Stimulated activated CD4-positive, alpha-beta T cell treated with anti-CD3 and anti-CD28 coated beads, Interleukin-2, amount 100 ng/mL, for 24 hours (primary cell): ENCODE results near the gene CBL.
A peak's percentile ranks its signal among the peaks of the same experiment; 100 is the strongest.

Source experiments
- DNase-seq, 2 donors: peaks; one replicate each; pipeline ENCODE4 v3.0.0-alpha.2; 2020

The CBL gene

DNA sequence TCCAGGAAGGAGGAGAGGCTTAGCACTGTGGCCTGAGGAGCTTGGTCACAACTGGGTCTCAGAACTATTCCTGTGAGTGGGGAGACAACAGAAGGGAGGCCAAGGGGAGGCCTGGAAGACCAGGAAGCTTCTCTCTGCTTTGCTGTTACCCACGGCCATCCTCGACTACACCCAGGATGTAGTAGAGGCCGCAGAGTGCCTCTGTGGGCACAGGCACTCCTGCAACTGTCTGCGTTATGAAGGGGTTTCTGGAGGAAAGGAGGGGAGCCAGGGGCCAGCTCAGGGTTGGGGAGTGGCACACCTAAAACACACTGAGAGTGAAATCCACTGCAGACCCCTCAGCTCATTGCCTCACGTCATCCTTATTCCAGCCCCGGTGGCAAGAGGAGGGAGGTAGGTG, 144.2 kb downstream of the CBL start:
- no peak for DNase-seq

DNA sequence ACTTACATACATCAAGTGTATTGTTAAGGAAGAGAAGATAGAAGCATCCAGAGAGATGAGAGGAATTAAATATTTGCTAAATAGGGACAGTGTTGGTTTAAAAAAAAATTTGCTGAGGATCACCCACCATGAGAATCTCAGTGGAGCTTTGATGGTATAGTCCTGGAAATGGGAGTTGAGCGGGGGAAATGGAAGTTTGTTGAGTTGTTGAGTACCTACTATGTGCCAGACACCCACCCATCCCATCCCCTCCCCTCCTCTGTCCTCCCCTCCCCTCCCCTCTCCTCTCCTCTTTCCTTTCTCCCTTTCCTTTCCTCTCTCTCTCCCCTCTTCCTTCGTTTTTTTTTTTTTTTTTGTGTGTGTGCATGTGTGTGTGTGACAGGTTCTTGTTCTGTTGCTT, 145.1 kb downstream of the CBL start:
- no peak for DNase-seq

DNA sequence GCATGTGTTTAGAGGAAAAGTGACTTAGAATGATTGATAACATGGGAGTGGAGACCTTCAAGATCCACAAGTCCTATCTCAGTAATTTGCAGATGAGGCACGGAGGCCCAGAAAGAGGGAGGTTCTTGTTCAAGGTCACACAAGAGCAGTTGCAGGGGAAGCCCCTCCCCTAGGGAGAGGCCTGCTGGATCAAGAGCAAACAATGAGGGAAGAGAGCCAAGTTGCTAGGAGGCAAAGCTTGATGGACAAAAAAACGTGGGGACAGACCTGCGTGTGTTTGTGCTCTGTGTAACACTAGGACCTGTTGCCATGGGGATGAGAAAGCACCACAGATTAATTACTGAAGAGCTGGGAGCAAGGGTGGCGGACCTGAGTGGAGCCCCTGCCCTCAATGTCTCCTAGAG, 146.7 kb downstream of the CBL start:
- no peak for DNase-seq

DNA sequence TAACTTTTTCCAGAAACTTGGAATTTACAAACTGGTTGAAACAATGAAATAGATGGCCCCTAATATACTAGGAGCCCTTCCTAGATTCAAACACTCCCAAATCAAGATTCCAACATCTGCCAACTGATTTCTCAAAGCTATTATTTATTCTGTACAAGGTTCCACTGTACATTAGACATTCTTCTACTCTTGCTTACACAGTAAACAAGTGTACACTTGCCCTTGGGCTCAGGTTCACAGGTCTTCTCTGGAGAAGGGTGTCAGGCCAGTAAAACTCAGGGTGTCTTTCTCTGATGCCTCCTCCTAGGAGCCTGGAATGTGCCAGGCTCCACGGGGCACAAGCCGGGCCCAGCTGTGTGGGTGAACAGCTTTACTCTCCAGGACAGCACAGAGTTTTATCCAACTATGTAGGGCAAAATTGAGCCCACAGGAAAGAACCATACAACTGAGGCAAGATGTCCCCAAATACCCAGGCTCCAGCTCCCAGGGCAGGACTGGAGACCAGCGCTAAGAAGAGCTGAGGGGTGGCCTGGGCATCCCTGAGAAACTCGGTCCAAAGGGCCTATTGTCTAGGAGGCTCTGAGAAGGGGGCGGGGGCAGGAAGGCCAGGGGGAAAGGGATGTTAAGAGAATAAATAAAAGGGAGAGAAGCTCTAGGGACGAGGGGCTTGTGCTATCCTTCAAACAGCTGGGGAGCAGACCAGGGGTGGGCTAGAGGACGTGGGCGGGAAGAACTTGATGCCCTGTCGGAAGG, 149.1 kb downstream of the CBL start:
- no peak for DNase-seq

DNA sequence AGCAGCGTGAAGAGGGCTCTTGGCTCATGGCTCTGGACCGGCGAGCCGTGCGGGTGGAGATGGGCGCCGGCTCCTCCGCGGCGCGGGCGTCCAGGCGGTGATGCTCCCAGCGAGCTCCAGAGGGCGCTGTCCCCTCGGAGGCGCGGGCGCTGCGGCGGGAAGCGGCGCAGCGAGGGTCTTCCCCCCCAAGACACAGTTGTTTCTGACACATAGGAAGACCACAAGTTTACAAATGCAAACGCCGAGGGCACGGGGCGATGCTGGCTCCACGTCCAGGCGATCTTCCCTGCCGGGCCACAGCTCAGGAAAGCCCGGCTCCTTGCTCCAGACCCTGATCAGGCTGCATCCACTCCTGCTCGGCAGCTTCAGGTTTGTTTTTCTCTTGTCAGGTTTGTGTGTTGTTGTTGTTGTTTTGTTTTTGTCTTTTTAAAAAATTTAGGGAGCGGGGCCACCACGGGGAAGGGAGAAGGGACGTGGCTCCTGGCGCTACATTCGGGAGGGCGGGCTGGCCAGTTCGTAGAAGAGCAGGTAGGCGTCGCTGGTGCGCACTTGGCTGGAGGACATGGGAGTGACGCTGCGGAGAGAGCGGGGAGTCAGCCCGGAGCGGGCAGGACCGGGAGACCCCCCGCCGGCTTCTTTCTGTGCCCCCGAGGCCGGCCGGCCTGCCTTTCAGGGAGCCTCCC, 150.4 kb downstream of the CBL start:
- peak; percentile 74 to 81 for DNase-seq

DNA sequence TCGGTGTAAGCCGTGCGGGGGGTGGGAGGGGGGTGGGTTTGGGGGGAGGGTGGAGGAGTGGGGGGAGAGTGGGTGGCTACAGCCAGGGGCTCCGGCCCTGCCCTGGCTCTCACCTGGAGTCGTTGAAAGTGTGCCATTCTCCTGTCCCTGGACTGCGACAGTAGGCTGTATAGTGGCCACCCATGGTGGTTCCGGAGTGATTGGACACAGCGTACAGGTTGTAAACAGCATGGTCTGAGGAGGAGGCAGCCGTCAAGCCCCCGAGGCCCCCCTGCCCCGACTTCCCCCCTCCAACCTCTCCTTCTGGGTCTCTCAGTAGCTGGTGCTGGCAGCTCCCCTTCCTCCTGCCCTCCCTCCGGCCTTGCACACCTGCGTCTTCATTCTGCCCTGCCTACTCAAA, 150.9 kb downstream of the CBL start:
- no peak for DNase-seq
